Measurements from ENCODE around the gene KRTAP10-12.

KRTAP10-12 gene

GRCh38 chr21:44703731-44704635 is 7.0 kb downstream of the KRTAP10-12 start:
- Histone ChIP-seq H3K4me3 (ENCODE audit: low read length) (no peak overlapping the region), H3K27ac (ENCODE audit: low read depth, low read length) (no peak overlapping the region), H3K36me3 (ENCODE audit: control insufficient read depth, insufficient read depth, low read length) (no peaks in the 10 kb centered on the region), H3K27me3 (ENCODE audit: control insufficient read depth, insufficient read depth, low read length) (peaks cover 41% of the 10 kb centered on the region), H3K9ac (ENCODE audit: low read length) (no peak overlapping the region), H3K4me1 (ENCODE audit: control insufficient read depth, insufficient read depth, low read length) (no peaks in the 10 kb centered on the region)

GRCh38 chr21:44704636-44705001 is 7.6 kb downstream of the KRTAP10-12 start:
- no peaks in the 10 kb centered on the region for H3K4me1 ChIP-seq (ENCODE audit: control insufficient read depth, insufficient read depth, low read length)

GRCh38 chr21:44706026-44706705 is 9.2 kb downstream of the KRTAP10-12 start:
- no peak overlapping the region for H3K4me3 ChIP-seq (ENCODE audit: low read length)
- H3K36me3 ChIP-seq (ENCODE audit: control insufficient read depth, insufficient read depth, low read length): no peaks in the 10 kb centered on the region
- peaks cover 56% of the 10 kb centered on the region for H3K27me3 ChIP-seq (ENCODE audit: control insufficient read depth, insufficient read depth, low read length)
- H3K9ac ChIP-seq (ENCODE audit: low read length): no peak overlapping the region
- no peaks in the 10 kb centered on the region for H3K4me1 ChIP-seq (ENCODE audit: control insufficient read depth, insufficient read depth, low read length)
- no peak overlapping the region for H3K27ac ChIP-seq (ENCODE audit: low read depth, low read length)

More at GRCh38 chr21:44704636-44705001, 7.6 kb downstream of the KRTAP10-12 start:
- no peak overlapping the region for H3K9ac ChIP-seq (ENCODE audit: low read length)
- H3K27me3 ChIP-seq (ENCODE audit: control insufficient read depth, insufficient read depth, low read length): peaks cover 42% of the 10 kb centered on the region
- no peaks in the 10 kb centered on the region for H3K36me3 ChIP-seq (ENCODE audit: control insufficient read depth, insufficient read depth, low read length)
- H3K27ac ChIP-seq (ENCODE audit: low read depth, low read length): no peak overlapping the region
- no peak overlapping the region for H3K4me3 ChIP-seq (ENCODE audit: low read length)

DNA sequence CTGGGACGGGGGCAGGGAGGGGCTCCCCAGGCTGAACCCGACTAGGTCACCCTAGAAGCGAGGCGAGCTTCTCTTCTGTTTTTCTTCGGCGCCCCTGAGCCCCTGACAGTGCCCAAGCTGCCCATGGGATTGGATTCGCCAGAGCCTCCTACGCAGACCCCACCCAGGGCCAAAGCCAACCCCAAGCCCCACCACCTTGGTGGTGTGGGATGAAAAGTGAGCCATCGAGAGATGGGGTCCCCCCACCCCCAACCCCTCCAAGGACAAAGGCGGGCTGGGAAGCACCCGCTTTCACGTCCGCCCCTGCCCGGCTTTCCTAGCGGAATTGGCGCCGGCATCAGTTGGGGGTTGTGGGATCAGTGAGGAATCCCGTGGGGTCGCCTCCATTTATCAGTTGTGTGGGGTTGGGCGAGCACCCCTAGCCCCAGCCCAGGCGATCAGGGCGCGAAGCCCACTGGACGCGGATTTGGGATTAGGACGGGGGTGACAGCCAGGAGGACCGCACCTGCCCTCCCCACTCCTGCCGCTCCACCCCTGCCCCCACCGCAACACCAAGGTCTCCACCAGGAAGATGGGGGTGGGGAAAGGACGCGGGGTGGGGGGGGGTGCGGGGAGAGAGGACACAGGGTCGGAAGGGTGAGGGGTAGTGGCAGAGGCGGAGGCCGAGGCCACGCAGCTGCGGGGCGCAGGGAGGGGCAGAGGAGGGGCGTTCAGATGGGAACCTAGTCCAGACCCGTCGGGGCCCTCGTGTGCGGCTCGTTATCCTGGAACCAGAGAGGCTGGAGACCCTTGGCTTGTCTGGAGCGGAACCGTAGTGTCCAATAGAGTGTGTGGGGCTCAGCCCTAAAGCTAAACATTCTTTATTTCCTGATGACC is 10.0 kb downstream of the KRTAP10-12 start:
- no peak overlapping the region for H3K4me3 ChIP-seq (ENCODE audit: low read length)
- peaks cover 63% of the 10 kb centered on the region for H3K27me3 ChIP-seq (ENCODE audit: control insufficient read depth, insufficient read depth, low read length)
- H3K4me1 ChIP-seq (ENCODE audit: control insufficient read depth, insufficient read depth, low read length): no peaks in the 10 kb centered on the region
- H3K36me3 ChIP-seq (ENCODE audit: control insufficient read depth, insufficient read depth, low read length): no peaks in the 10 kb centered on the region
- no peak overlapping the region for H3K9ac ChIP-seq (ENCODE audit: low read length)
- no peak overlapping the region for H3K27ac ChIP-seq (ENCODE audit: low read depth, low read length)

GRCh38 chr21:44708213-44708865 is 11.4 kb downstream of the KRTAP10-12 start:
- H3K27me3 ChIP-seq (ENCODE audit: control insufficient read depth, insufficient read depth, low read length): peaks cover 63% of the 10 kb centered on the region
- H3K4me1 ChIP-seq (ENCODE audit: control insufficient read depth, insufficient read depth, low read length): no peaks in the 10 kb centered on the region
- no peaks in the 10 kb centered on the region for H3K36me3 ChIP-seq (ENCODE audit: control insufficient read depth, insufficient read depth, low read length)
- H3K9ac ChIP-seq (ENCODE audit: low read length): no peak overlapping the region
- no peak overlapping the region for H3K4me3 ChIP-seq (ENCODE audit: low read length)
- H3K27ac ChIP-seq (ENCODE audit: low read depth, low read length): no peak overlapping the region

DNA sequence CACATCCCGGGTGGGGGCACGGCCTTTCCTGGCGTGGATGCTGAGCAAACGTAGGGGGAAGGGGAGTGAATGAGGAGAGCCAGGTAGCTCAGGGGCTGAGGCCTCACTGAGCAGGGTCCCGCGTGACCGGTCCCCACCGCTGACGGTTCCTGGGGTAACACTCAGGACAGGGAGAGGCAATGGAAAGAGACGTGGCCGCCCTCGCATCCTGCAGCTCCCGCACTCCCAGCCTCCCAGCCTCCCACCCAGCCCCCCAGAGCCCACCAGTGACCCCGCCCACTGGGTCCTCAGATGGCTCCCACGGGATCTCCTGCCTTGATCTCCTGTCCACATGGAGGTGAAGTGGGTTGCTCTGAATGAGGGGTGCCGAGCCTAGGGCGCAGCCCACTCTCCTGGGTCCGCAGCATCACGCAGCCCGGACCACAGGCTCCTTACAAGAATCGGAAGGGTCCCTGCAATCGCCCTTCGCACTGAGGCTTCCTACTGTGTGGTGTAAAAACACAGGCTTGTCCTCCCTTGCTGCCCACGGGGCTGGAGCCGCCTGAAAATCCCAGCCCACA is 12.0 kb downstream of the KRTAP10-12 start:
- H3K36me3 ChIP-seq (ENCODE audit: control insufficient read depth, insufficient read depth, low read length): no peaks in the 10 kb centered on the region
- H3K27me3 ChIP-seq (ENCODE audit: control insufficient read depth, insufficient read depth, low read length): peaks cover 61% of the 10 kb centered on the region
- H3K27ac ChIP-seq (ENCODE audit: low read depth, low read length): no peak overlapping the region
- no peaks in the 10 kb centered on the region for H3K4me1 ChIP-seq (ENCODE audit: control insufficient read depth, insufficient read depth, low read length)
- H3K9ac ChIP-seq (ENCODE audit: low read length): no peak overlapping the region
- no peak overlapping the region for H3K4me3 ChIP-seq (ENCODE audit: low read length)

GRCh38 chr21:44709426-44710293 is 12.7 kb downstream of the KRTAP10-12 start:
- Histone ChIP-seq H3K9ac (ENCODE audit: low read length) (no peak overlapping the region), H3K27me3 (ENCODE audit: control insufficient read depth, insufficient read depth, low read length) (peaks cover 56% of the 10 kb centered on the region), H3K4me1 (ENCODE audit: control insufficient read depth, insufficient read depth, low read length) (no peaks in the 10 kb centered on the region), H3K27ac (ENCODE audit: low read depth, low read length) (no peak overlapping the region), H3K4me3 (ENCODE audit: low read length) (no peak overlapping the region), H3K36me3 (ENCODE audit: control insufficient read depth, insufficient read depth, low read length) (no peaks in the 10 kb centered on the region)

DNA sequence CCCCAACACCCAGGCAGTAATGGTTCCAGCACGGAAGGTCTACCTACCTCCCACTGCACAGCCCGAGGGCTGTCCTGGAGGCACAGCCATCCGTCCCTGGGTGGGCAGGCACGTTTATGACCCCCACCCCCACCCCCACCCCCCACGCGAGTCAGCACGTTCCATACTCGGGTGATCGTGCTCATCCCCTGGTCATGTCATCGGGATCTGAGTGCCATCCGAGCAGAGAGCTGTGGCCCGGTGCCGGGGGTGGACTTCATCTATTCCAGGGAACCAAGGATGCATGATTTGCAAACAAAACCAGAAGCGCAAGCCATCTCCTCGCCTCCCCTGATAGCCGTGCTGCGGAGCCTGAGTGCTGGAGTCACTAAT is 13.3 kb downstream of the KRTAP10-12 start:
- peaks cover 55% of the 10 kb centered on the region for H3K27me3 ChIP-seq (ENCODE audit: control insufficient read depth, insufficient read depth, low read length)
- H3K4me3 ChIP-seq (ENCODE audit: low read length): no peak overlapping the region
- H3K27ac ChIP-seq (ENCODE audit: low read depth, low read length): no peak overlapping the region
- H3K4me1 ChIP-seq (ENCODE audit: control insufficient read depth, insufficient read depth, low read length): no peaks in the 10 kb centered on the region
- H3K36me3 ChIP-seq (ENCODE audit: control insufficient read depth, insufficient read depth, low read length): no peaks in the 10 kb centered on the region
- no peak overlapping the region for H3K9ac ChIP-seq (ENCODE audit: low read length)

GRCh38 chr21:44710756-44711326 is 13.9 kb downstream of the KRTAP10-12 start:
- no peaks in the 10 kb centered on the region for H3K4me1 ChIP-seq (ENCODE audit: control insufficient read depth, insufficient read depth, low read length)

DNA sequence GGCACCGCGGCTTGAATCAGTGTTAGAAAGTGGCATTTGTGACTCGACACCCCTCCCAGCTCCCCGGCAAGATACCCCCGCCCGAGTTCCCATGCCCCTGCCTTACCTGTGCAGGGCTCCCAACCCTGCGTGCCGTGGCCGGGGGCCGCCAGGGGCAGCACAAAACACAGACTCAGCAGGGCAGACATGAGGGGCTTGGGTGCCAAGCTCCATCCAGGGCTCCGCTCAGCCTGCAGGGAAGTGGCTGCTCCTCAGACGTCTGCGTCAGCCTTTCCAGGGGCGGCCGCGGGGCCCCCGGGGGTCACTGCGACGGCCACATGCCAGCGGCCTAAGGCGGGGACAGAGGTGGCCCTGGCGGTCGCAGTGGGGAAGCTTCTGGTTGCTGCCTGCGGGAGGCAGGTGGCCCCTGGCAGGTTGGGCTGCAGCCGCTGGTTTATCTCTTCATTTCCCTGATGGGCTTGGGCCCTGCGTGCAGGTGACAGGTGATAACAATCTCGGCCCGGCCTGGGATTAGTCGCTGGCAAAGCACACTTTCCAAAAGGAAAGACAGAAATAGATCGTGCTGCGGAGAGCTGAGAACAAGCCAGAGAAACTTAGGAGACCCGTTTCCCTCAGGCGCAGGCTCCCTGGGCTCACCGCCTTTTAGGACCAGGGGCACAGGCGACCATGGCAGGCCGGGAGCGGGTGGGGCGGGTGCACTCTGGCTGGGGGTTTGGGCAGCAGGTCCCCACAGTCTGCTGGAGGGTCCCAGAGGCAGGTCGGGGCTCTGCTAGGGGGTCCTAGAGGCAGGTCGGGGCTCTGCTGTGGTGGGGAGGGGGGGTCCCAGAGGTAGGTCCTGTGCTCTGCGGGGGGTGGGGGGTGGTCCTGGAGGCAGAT is 14.6 kb downstream of the KRTAP10-12 start, which contains the start of gene TSPEAR:
TSS of gene TSPEAR (minus strand) at position 246 of the 876 bp plus-strand sequence. CDS start at position 188, 58 bp downstream.
- Histone ChIP-seq H3K27me3 (ENCODE audit: control insufficient read depth, insufficient read depth, low read length) (peaks cover 50% of the 10 kb centered on the region), H3K4me1 (ENCODE audit: control insufficient read depth, insufficient read depth, low read length) (no peaks in the 10 kb centered on the region), H3K36me3 (ENCODE audit: control insufficient read depth, insufficient read depth, low read length) (no peaks in the 10 kb centered on the region), H3K9ac (ENCODE audit: low read length) (no peak within 1 kb of the TSS), H3K4me3 (ENCODE audit: low read length) (no peak within 1 kb of the TSS), H3K27ac (ENCODE audit: low read depth, low read length) (no peak within 1 kb of the TSS)

More at GRCh38 chr21:44710756-44711326, 13.9 kb downstream of the KRTAP10-12 start:
- Histone ChIP-seq H3K9ac (ENCODE audit: low read length) (no peak overlapping the region), H3K4me3 (ENCODE audit: low read length) (no peak overlapping the region), H3K27me3 (ENCODE audit: control insufficient read depth, insufficient read depth, low read length) (peaks cover 55% of the 10 kb centered on the region), H3K36me3 (ENCODE audit: control insufficient read depth, insufficient read depth, low read length) (no peaks in the 10 kb centered on the region), H3K27ac (ENCODE audit: low read depth, low read length) (no peak overlapping the region)
